DMS114 treated with DMSO at 0.1 percent for 48 hours (cell line): ENCODE data around the gene SLC9A9.

Source experiments
- DNase-seq: peaks from one replicate; lab custom pipeline; 2025; ENCODE audit not compliant: unreplicated experiment; lab: John Stamatoyannopoulos, UW

SLC9A9 gene

GRCh38 chr3:143652118-143652517, 196.2 kb downstream of the SLC9A9 start:
- no peak for DNase-seq

DNA sequence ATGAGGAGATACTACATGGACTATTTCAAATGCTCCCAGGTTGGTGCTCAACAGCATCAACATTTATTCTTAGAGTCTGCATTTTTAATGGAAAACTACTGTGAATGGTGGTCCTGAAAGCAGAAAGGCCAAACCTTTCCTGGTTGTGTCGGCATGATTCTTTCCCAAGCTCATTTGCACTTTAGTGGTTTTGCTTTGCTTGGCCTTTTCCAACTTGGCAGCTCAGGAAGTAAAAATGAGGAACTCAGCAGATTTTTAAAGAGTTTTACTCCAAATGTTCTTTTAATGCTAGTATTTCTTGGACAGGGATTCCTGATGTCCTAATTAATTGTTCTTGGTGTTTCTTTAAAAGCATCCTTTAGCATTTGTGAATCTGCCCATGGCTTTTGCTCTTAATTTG, 197.4 kb downstream of the SLC9A9 start:
- no peak for DNase-seq

DNA sequence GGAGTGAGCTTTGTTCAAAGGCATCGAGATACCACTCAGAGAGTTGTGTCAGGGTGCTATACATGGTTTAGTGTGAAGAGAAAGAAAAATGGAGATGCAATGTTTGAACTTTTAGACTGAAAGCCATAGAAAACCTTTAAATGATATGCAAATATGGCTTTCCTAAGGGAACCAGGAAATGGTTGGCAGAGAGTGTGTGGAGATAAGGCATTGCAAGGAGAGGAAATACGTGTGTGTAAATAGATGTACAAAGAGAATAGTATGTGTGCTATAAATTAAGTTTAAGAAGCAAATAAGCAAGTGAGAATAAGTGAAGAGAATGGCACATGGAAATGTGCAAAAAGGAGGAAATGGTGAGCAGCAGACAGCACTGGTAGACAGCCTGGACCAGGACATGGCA, 198.1 kb downstream of the SLC9A9 start:
- DNase-seq, result no peak

GRCh38 chr3:143648708-143649107, 199.6 kb downstream of the SLC9A9 start:
- DNase-seq, result no peak

DNA sequence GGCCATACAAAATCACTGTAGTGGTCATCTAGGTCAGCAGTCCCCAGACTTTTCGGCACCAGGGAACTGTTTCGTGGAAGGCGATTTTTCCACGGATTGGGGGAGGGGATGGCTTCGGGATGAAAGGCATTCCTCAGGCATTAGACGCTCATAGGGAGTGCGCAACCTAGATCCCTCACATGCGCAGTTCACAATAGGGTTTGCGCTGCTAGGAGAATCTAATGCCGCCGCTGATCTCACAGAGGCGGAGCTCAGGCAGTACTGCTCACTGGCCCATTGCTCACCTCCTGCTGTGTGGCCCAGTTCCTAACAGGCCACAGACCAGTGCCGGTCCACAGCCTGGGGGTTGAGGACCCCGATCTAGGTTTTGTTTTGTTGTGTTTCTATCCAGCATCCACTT, 200.1 kb downstream of the SLC9A9 start:
- no peak for DNase-seq

GRCh38 chr3:143644370-143645089, 203.7 kb downstream of the SLC9A9 start:
- DNase-seq, result no peak

DNA sequence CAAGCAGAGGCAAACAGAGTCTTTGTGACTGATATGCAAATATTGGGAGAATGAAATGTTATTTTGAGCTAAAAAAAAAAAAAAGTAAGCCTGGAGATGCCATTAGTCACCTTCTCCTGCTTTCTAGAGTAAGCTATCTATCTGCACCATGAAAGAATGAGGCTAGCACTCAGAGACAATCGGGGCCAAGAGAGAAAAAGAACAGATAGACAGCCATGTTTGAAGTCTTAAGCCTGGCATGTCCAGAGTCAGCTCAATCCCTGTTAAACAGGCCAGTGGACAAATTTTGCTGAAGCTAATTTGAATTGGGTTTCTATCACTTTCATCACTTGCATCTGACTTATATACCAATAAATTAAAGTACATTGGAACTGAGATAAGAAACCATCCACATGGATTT, 204.4 kb downstream of the SLC9A9 start:
- no peak for DNase-seq

DNA sequence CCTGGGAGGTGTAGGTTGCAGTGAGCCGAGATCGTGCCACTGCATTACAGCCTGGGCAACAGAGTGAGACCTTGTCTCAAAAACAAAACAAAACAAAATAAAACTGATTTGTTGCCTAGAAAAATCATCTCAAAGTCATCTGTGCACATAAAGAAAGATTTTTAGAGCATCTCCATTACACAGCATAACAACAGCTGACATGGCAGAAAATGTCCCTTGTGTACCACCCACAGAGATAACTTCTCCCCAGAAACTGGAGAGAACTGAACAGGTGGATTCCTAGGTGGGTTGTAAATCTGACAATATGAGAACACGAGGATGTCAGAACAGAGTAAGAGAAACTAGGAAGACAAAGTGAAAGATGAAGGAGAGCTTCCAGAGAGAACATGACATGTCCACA, 207.5 kb downstream of the SLC9A9 start:
- no peak for DNase-seq

GRCh38 chr3:143637133-143637532, 211.1 kb downstream of the SLC9A9 start:
- DNase-seq, result no peak

- no peak for DNase-seq
Observed at GRCh38 chr3:143634991-143635390, 213.3 kb downstream of the SLC9A9 start.

- DNase-seq, result no peak
Observed at GRCh38 chr3:143634427-143634826, 213.8 kb downstream of the SLC9A9 start.

GRCh38 chr3:143633816-143634215, 214.5 kb downstream of the SLC9A9 start:
- DNase-seq, result no peak

- DNase-seq, result no peak
Observed at GRCh38 chr3:143629726-143630125, 218.5 kb downstream of the SLC9A9 start.

- no peak for DNase-seq
Observed at GRCh38 chr3:143628971-143629370, 219.3 kb downstream of the SLC9A9 start.

DNA sequence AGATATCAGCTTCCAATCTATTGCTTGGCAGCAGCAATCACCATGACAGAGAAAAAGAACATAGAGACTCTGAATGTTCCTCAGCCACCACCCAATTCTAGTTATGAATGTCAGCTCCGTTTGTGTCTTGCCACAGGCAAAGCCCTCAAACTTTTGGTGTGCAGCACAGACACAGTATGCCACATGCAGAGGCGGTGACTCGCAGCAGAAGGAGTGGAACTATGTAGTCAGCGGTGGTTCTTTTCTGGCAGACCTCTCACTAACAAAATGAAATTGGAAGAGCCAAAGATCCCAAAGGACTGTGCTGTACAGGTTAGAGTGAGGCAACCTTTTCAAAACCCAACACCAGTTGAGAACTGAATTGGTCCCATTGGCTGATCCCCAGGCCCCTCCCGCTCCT, 220.9 kb downstream of the SLC9A9 start:
- no peak for DNase-seq

DNA sequence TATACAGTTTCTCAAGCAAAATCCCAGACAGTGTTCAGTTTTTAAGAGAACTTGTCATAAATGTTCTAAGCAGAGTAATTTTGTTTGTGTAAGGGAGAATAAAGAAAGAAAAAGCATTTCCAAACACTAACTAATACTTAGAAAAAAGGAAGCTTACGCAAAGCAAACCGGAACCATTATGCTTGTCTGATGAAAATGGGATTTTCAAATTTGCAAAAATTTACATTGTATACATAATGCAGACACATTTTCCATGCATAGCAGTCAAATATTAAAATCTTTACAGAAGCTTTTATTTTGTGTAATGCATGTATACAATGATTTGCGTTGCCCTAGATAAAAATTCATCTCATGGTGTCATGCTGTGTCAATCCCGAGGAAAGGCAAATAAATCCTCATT, 229.0 kb downstream of the SLC9A9 start:
- DNase-seq, result no peak

DNA sequence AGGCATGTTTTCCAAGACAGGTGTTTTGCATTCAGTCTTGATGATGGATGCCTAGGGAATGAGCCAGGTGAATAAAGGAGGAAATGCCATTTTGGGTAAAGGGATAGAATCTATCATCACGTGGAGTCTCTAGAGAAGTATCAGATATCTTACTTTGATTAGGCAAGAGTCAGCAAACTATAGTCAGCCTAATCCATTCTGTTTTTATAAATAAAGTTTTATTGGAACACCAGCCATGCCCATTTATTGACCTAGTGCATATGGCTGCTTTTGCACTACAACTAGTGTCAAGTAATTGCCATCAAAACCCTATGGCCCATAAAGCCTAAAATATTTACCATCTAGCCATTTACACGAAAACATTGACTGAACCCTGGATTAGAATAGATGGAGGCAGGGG, 231.2 kb downstream of the SLC9A9 start:
- DNase-seq, result no peak

- no peak for DNase-seq
Observed at GRCh38 chr3:143613226-143613625, 235.0 kb downstream of the SLC9A9 start.

GRCh38 chr3:143612541-143612940, 235.7 kb downstream of the SLC9A9 start:
- DNase-seq, result no peak

DNA sequence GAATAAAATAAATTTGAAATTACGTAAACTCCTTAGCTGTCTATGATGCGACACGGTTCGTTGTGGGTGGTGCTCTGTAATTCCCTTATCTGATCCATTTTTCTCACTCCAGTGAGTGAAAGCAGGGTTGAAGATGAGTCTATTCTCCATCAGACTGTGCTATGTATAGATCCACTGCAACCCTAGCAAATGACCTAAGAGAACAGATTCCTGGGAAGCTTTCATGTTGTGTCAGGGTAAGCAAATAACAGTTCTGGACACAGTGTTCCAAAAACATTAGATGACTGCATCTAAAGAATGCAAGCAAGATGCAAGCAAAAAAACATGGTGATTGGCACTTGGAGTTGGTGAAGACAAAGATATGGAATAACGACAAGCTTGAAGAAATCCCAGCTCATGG, 239.3 kb downstream of the SLC9A9 start:
- DNase-seq, result no peak

DNA sequence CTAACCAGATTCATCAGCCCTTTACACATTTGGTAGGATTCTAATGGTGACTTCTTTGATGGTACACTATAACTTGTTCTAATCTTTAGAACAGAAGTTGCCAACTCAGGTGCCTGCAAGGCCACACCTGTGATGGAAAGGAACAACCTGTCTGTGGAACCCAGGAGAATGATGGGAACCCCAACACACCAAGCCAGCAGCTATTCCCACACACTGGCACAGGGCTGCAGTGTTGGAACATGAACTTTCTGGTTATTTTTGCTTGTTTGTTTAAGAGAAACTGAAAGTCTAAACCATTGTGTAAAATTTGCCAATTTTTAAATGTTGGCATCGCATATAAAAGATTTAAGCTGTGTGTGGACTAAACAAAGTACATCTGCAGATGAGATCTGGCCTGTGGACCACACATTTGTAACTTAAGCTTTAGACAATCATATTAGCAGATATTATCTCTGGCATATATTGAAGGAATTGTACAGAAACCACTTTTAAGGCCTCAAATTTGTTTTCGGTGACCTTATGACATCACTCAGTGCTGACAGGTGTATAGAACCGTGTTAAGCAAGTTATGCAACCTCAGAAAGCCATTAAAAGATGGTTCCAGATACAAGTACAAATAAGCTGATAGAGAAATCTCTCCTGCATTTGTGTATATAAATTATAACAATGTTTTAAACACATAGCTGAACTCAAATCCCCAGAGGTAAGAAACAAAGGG, 242.9 kb downstream of the SLC9A9 start:
- DNase-seq, result no peak

DNA sequence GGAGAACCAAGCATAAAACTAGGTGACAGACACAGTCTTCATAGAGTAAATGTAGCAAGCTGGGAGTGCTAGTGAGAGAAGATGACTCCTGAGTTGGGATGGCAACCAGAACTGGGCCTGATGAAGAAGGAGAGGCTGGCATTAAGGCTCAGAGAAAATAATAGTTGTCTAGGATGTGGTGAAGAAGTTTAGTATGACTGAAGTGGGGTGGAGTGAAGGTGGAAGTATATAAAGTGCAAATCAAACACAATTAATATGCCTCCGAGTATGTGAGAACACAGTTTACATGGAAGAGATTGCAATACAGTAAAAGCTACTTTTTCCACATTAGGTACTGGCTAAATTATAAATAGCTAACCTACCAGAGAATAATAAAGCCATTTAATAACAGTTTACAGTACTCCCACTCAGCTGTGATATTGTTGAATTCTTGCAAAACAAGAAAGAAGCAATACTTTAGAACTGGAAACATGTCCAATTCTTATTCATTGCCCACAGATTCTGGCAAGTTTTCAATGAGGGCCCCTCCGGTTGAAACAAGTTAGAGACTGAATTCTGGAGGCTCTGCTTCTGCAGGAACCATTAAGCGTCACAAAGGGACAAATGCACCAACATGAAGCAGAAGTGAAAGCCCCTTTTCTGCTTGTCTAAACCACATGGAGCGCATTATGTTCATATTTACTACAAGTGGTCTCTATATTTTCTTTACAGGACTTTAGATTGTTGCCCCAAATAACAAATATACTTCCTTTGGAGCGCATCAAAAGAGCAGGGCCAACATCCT, 243.7 kb downstream of the SLC9A9 start:
- DNase-seq, result no peak
